HG03378 (cell line): Measurements from ENCODE around the gene THAP7.
"Not testable (repeated sequence)": the region's sequence is repeated elsewhere in the genome, so short reads cannot be mapped to it uniquely, and the experiment has no call there.

Source experiments
- ATAC-seq: cut with Tn5 transposase; IDR thresholded peaks from one replicate; pipeline ENCODE4 v1.9.1; 2021; ENCODE audit warnings: mild to moderate bottlenecking, moderate library complexity; ENCODE audit not compliant: unreplicated experiment

Gene THAP7

GRCh38 chr22:21001601-21002325 lies at the start of gene THAP7:
TSS of gene THAP7 (minus strand) at chr22:21002118. CDS start at chr22:21001911, 207 bp downstream.
- peak; percentile 69 for ATAC-seq

- no peak for ATAC-seq
Measured at GRCh38 chr22:21051145-21051830, 49.4 kb upstream of the THAP7 start.

GRCh38 chr22:21048965-21049364 lies 47.0 kb upstream of the THAP7 start:
- ATAC-seq = not testable (repeated sequence)

- not testable (repeated sequence) for ATAC-seq
Measured at GRCh38 chr22:21048448-21048847, 46.5 kb upstream of the THAP7 start.

- no peak for ATAC-seq
Measured at GRCh38 chr22:21047730-21048129, 45.8 kb upstream of the THAP7 start.

GRCh38 chr22:21047035-21047661 lies 45.2 kb upstream of the THAP7 start:
- ATAC-seq = no peak

GRCh38 chr22:21045585-21046294 lies 43.8 kb upstream of the THAP7 start, which contains the start of gene LRRC74B:
TSS of gene LRRC74B (plus strand) at chr22:21045946. CDS start at chr22:21045987, 41 bp downstream.
- ATAC-seq = no peak

- ATAC-seq = no peak
Measured at GRCh38 chr22:21044931-21045584, 43.1 kb upstream of the THAP7 start.

GRCh38 chr22:21043860-21044535 lies 42.1 kb upstream of the THAP7 start:
- ATAC-seq = no peak

- ATAC-seq = no peak
Measured at GRCh38 chr22:21042978-21043859, 41.3 kb upstream of the THAP7 start.

- no peak for ATAC-seq
Measured at GRCh38 chr22:21041937-21042336, 40.0 kb upstream of the THAP7 start.

- not testable (repeated sequence) for ATAC-seq
Measured at GRCh38 chr22:21039158-21039557, 37.2 kb upstream of the THAP7 start.

GRCh38 chr22:21038405-21038804 lies 36.5 kb upstream of the THAP7 start:
- no peak for ATAC-seq

- no peak for ATAC-seq
Measured at GRCh38 chr22:21034989-21035388, 33.1 kb upstream of the THAP7 start.

GRCh38 chr22:21033895-21034294 lies 32.0 kb upstream of the THAP7 start:
- no peak for ATAC-seq

GRCh38 chr22:21032868-21033688 lies 31.2 kb upstream of the THAP7 start:
- no peak for ATAC-seq

GRCh38 chr22:21032037-21032867 lies 30.3 kb upstream of the THAP7 start, which contains the start of gene SLC7A4:
TSS of gene SLC7A4 (minus strand) at chr22:21032561. CDS start at chr22:21031812, 749 bp downstream.
- ATAC-seq = no peak
